A549 treated with ZK216348 at 1 μM for 4 hours (cell line): ENCODE results near the gene CRLF1. TPM values are rescaled to one million over a fixed set of nuclear protein-coding genes. Genes with fewer than 3 reads are reported as not detected.

Experiments
- total RNA-seq: library from RNA; stranded (reverse); fragments of 200-300 nt; extraction: Qiagen RNA extraction; gene quantifications from 5 replicates; pipeline ENCODE4 v1.2.3, GENCODE V29; 2022; ENCODE audit warnings: low read depth

CRLF1 gene
- total RNA-seq, result 2.6 to 5.8 TPM (median 3.3 TPM) in 5 replicates

GRCh38 chr19:18606281-18607225 lies at the start of gene CRLF1:
Gene CRLF1 (minus strand): TSS chr19:18606799. CDS start chr19:18606656, 143 bp downstream.

GRCh38 chr19:18636969-18637629 lies 30.5 kb upstream of the CRLF1 start, which contains the start of gene KLHL26:
Gene KLHL26 (plus strand): TSS chr19:18637028. CDS start chr19:18637055, 27 bp downstream.

GRCh38 chr19:18612772-18613588 lies 6.4 kb upstream of the CRLF1 start, which contains the start of gene TMEM59L:
Gene TMEM59L (plus strand): TSS chr19:18612870. CDS start chr19:18612959, 89 bp downstream.

GRCh38 chr19:18588611-18589379 lies 17.8 kb downstream of the CRLF1 start, which contains the start of gene REX1BD:
Gene REX1BD (plus strand): TSS chr19:18588798. CDS start chr19:18588802, 4 bp downstream.

GRCh38 chr19:18571564-18572344 lies 34.8 kb downstream of the CRLF1 start, which contains the start of gene UBA52:
Gene UBA52 (plus strand): TSS chr19:18571857. CDS start chr19:18573301, 1,444 bp downstream.

GRCh38 chr19:18557411-18558201 lies 49.0 kb downstream of the CRLF1 start, which contains the start of gene KXD1:
Gene KXD1 (plus strand): TSS chr19:18557870. CDS start chr19:18562057, 4,187 bp downstream.

Other genes starting within 250 kb of the CRLF1 start
- gene GDF15, start 220.6 kb downstream of the CRLF1 start, total RNA-seq, result 15.2 to 41.1 TPM (median 30.8 TPM) in 5 replicates
- not detected in 5 replicates for gene LRRC25, start 209.2 kb downstream of the CRLF1 start, total RNA-seq
- gene SSBP4, start 187.4 kb downstream of the CRLF1 start, total RNA-seq, result 30.2 to 51.6 TPM (median 49.6 TPM) in 5 replicates
- 28.6 to 46.9 TPM (median 39.3 TPM) in 5 replicates for gene ISYNA1, start 168.7 kb downstream of the CRLF1 start, total RNA-seq
- 3.7 to 6.5 TPM (median 5.4 TPM) in 5 replicates for gene ELL, start 84.7 kb downstream of the CRLF1 start, total RNA-seq
- gene FKBP8, start 63.2 kb downstream of the CRLF1 start, total RNA-seq, result 85.4 to 164 TPM (median 152 TPM) in 5 replicates
- 74.1 to 108 TPM (median 102 TPM) in 5 replicates for gene KXD1, start 48.9 kb downstream of the CRLF1 start, total RNA-seq
- gene UBA52, start 34.9 kb downstream of the CRLF1 start, total RNA-seq, result 1,053 to 1,266 TPM (median 1,114 TPM) in 5 replicates
- gene REX1BD, start 18.0 kb downstream of the CRLF1 start, total RNA-seq, result 31.0 to 64.3 TPM (median 56.1 TPM) in 5 replicates
- 5.8 to 6.2 TPM (median 6.0 TPM) in 5 replicates for gene TMEM59L, start 6.1 kb upstream of the CRLF1 start, total RNA-seq
- 1.7 to 5.3 TPM (median 3.4 TPM) in 5 replicates for gene KLHL26, start 30.2 kb upstream of the CRLF1 start, total RNA-seq
- gene CRTC1, start 76.9 kb upstream of the CRLF1 start, total RNA-seq, result 2.5 to 5.8 TPM (median 4.7 TPM) in 5 replicates
- gene COMP, start 184.5 kb upstream of the CRLF1 start, total RNA-seq, result 0.09 to 0.15 TPM (median 0.12 TPM) in 4 of 5 replicates, not detected in the other
- gene UPF1, start 225.2 kb upstream of the CRLF1 start, total RNA-seq, result 24.1 to 45.3 TPM (median 41.7 TPM) in 5 replicates